ENCODE data around the gene TMPRSS13.

Gene TMPRSS13

DNA sequence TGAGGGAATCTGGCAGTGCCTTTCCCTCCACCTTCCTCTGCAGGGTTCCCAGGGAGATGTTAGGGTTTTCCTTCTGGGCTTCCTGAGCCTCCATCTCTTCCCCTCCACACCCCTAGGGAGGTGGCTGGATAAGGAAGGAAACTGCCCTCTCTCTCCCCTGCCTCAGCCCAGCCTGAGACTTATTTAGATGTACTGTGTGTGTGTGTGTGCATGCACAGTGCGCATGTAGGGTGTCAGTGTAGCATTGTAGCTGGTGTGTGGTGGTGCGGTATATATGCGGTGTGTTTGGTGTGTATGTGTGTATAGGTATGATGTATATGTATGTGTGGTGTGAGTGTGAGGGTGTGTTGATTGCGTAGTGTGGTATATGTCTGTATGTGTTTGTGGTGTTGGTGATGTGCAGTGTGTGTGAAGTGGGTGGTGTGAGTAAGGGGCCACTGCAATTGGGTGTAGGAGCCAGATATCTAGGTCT lies 54.3 kb downstream of the TMPRSS13 start:
- TF ChIP-seq, protein P1, sequence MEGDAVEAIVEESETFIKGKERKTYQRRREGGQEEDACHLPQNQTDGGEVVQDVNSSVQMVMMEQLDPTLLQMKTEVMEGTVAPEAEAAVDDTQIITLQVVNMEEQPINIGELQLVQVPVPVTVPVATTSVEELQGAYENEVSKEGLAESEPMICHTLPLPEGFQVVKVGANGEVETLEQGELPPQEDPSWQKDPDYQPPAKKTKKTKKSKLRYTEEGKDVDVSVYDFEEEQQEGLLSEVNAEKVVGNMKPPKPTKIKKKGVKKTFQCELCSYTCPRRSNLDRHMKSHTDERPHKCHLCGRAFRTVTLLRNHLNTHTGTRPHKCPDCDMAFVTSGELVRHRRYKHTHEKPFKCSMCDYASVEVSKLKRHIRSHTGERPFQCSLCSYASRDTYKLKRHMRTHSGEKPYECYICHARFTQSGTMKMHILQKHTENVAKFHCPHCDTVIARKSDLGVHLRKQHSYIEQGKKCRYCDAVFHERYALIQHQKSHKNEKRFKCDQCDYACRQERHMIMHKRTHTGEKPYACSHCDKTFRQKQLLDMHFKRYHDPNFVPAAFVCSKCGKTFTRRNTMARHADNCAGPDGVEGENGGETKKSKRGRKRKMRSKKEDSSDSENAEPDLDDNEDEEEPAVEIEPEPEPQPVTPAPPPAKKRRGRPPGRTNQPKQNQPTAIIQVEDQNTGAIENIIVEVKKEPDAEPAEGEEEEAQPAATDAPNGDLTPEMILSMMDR (IDR thresholded peaks at IDR 0.05; ENCODE audit: insufficient read depth, missing control alignments), result no peak
- DNase-seq (ENCODE audit: insufficient read length, low spot score), result no peak
- no peak for FAIRE-seq

DNA sequence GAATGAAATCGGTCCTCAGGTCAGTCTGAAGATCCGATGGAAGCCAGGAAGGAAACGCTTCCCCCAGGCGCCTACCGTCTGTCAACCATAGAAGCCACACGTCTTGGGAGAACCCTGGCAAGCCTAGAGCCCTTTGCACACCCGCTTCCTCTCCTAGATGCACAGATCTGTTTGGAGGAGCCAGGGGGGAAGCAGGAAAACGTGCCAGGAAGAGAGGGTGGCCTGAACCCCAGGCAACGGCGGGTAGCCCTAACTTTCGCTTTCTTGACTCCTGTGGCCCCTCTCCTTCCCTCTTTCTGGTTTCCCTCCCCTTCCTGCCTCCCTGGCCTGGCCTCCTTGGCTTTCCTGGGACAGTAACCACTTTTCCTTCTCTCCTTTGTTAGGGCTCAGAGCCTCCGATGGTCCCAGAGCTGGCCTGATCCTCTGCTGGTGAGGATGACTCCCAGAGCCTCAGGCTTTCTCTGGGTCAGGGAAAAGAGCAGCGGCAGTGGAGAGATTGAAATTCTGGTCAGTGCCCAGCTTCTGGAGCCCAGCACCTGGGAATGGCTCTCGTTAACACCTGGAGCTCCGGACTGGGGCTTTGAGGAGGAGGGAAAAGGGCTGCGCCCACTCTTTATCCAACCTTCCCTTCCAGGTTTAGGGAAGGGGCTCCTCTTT lies 54.8 kb downstream of the TMPRSS13 start:
- TF ChIP-seq, protein P1 (IDR thresholded peaks at IDR 0.05; ENCODE audit: insufficient read depth, missing control alignments), result no peak
- FAIRE-seq, result no peak
- no peak for DNase-seq (ENCODE audit: insufficient read length, low spot score)

DNA sequence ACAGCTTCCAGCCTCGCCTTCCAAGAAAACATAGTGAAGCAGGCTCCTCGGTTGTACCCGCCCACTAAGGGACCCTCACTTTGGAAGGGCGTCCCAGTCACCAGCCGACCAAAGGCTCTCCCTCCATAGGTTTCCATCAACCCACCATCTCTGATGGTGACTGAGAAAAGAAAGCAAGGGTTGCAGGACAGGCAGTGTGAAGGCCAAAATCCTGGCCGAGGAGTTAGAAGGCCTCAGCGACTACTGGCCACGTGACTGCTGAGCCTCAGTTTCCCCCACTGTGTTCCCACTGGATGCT lies 55.4 kb downstream of the TMPRSS13 start:
- FAIRE-seq (no peak), DNase-seq (ENCODE audit: insufficient read length, low spot score) (no peak)
- TF ChIP-seq, protein P1 (IDR thresholded peaks at IDR 0.05; ENCODE audit: insufficient read depth, missing control alignments), result no peak

DNA sequence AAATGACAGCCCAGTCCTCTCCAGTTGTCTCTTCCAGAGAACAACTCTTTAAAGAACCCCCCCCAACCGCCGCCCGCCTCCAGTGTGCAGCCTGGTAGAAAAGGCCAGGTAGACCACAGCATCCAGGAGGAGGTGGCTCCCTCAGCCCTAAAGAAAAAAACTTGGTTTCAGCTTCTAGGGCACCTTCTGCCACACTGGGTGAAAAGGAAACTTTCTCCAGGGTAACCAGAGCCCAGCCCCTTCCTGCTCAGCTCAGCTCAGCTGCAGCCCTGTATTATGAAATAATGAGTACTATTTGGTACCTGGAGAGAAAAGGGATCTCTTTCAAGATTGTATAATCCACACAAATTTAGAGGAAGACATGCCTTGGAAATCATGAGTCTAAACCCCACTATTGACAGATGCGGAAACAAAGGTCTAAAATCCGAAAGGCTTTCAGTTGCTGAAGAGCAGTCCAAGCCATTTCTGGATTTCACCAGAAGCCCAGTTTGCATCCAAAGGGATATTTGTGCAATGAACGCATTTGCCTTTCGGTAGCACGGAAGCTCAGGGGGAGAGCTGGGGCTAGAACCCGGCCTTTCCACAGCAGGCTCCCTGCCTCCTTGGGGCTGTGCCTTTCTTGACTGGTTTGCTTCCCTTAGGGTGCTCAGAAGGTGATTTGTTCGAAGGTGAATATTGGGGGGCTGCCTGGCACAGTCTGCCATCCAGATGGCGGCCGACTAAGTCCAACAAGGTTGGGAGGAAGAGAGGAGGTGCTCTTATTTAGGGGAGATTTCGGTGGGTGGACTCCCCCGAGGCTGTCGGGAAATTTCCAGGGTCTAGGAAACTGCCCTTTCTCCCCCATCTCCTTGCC lies 56.0 kb downstream of the TMPRSS13 start:
- no peak for DNase-seq (ENCODE audit: insufficient read length, low spot score)
- TF ChIP-seq, protein P1 (IDR thresholded peaks at IDR 0.05; ENCODE audit: insufficient read depth, missing control alignments), result no peak
- no peak for FAIRE-seq

DNA sequence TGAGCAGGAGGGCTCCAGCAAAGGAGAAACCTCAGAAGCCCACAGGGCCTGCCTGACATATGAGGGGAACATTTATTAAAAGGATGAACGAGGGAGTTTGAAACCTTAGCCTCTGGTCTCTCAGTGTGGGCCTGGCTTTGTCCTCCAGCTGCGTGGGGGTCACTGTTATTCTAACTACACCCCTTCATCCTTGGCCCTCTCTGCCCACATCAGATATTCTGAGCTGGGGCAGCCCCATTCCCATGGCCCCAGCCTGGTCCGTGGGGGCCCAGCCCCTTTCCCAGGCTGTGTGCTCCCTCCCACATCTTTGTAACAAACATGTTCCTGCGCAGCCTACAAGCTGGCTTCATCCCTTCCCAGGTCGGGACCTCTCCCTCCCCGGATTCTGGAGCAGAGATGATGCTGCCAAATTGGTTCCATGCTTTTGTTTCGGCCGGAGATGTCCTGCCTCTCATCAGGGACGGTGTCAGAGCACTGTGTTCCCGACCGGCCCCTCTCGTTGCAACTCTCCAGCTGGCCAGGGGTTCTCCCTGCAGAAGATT lies 56.7 kb downstream of the TMPRSS13 start:
- FAIRE-seq, result no peak
- DNase-seq (ENCODE audit: insufficient read length, low spot score), result no peak
- TF ChIP-seq, protein P1 (IDR thresholded peaks at IDR 0.05; ENCODE audit: insufficient read depth, missing control alignments), result no peak

DNA sequence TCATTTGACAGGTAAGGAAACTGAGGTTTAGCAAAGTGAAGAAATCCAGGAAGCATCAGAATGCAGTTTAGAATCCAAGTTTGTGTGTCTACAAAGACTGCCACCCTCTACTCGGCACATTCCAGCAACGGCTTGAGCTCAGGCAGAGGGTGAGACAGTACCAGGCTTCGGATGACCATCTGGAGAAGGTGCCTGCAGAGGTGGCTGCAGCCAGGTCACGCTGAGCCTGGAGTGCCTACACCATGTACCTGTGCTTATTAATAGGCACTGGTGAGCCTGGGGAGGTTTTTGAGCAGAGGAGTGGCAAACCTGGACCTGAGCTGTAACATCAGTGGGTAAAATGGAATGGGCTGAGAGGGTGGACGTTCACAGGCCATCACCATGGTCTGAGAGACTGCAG lies 57.4 kb downstream of the TMPRSS13 start:
- DNase-seq (ENCODE audit: insufficient read length, low spot score) (no peak), FAIRE-seq (no peak)
- TF ChIP-seq, protein P1 (IDR thresholded peaks at IDR 0.05; ENCODE audit: insufficient read depth, missing control alignments), result no peak

DNA sequence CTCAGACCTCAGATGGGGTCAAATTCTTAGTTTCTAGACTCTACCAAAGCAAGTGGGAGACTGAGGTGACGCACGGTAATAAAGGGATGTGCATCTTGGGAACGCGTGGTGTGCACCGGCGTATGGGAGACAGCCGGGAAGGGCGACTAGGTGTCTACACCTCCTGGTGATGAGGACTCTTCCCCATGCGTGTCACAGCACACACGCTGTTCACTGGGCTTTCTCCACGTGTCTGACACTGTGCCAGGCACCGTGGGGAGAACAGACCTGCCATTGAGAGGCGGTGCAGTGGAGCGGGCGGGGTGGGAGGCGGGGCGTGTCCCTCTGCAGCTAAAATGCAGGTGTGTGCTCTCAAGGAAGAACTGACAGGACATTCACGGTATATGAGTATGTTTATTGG lies 58.0 kb downstream of the TMPRSS13 start:
- TF ChIP-seq, protein P1 (IDR thresholded peaks at IDR 0.05; ENCODE audit: insufficient read depth, missing control alignments), result no peak
- DNase-seq (ENCODE audit: insufficient read length, low spot score), result no peak
- FAIRE-seq, result no peak

Data from D721Med (cell line).